Skin epidermis (tissue), 12 donors: ENCODE measurements around the gene TEX29.

Experiments used
- H3K27ac ChIP-seq, 21 experiments: fragments of 200-600 bp; sonication (generic) in 11 of 21; one replicate each; pipeline ENCODE4 v1.5.0; 2020; ENCODE audit warnings: mild to moderate bottlenecking in 3 of 21, inconsistent platforms in 2 of 21, moderate library complexity in 2 of 21
- H3K4me3 ChIP-seq, 7 experiments: fragments of 200-600 bp; sonication (generic) in 2 of 7; one replicate each; pipeline ENCODE4 v1.5.0; 2020; ENCODE audit warnings: inconsistent platforms in 2 of 7, mild to moderate bottlenecking in 2 of 7, moderate library complexity in 1 of 7

TEX29 gene

GRCh38 chr13:111336666-111337065 is 16.2 kb downstream of the TEX29 start:
- Histone ChIP-seq H3K4me3 (no peak overlapping the region), H3K27ac (no peak overlapping the region)

GRCh38 chr13:111337206-111337605 is 16.8 kb downstream of the TEX29 start:
- Histone ChIP-seq H3K27ac (peak overlapping the region in 2 of 21 experiments; percentile 25 to 30), H3K4me3 (no peak overlapping the region)

- Histone ChIP-seq H3K27ac (peak overlapping the region in 2 of 21 experiments; percentile 25 to 30), H3K4me3 (no peak overlapping the region)
Observed at GRCh38 chr13:111337741-111338140, 17.3 kb downstream of the TEX29 start.

GRCh38 chr13:111338841-111339240 is 18.4 kb downstream of the TEX29 start:
- Histone ChIP-seq H3K4me3 (no peak overlapping the region), H3K27ac (no peak overlapping the region)

- no peak overlapping the region for H3K27ac ChIP-seq
- H3K4me3 ChIP-seq: no peak overlapping the region
Observed at GRCh38 chr13:111339366-111340143, 19.1 kb downstream of the TEX29 start.

GRCh38 chr13:111341886-111342285 is 21.4 kb downstream of the TEX29 start:
- H3K27ac ChIP-seq: no peak overlapping the region
- H3K4me3 ChIP-seq: no peak overlapping the region

- no peak overlapping the region for H3K4me3 ChIP-seq
- no peak overlapping the region for H3K27ac ChIP-seq
Observed at GRCh38 chr13:111342721-111343120, 22.3 kb downstream of the TEX29 start.

GRCh38 chr13:111343186-111343805 is 22.9 kb downstream of the TEX29 start:
- no peak overlapping the region for H3K27ac ChIP-seq
- no peak overlapping the region for H3K4me3 ChIP-seq

GRCh38 chr13:111344471-111345191 is 24.2 kb downstream of the TEX29 start:
- no peak overlapping the region for H3K4me3 ChIP-seq
- no peak overlapping the region for H3K27ac ChIP-seq

GRCh38 chr13:111345682-111346081 is 25.2 kb downstream of the TEX29 start:
- Histone ChIP-seq H3K27ac (no peak overlapping the region), H3K4me3 (no peak overlapping the region)

- no peak overlapping the region for H3K4me3 ChIP-seq
- no peak overlapping the region for H3K27ac ChIP-seq
Observed at GRCh38 chr13:111346101-111346680, 25.7 kb downstream of the TEX29 start.

GRCh38 chr13:111347438-111347837 is 27.0 kb downstream of the TEX29 start:
- Histone ChIP-seq H3K4me3 (no peak overlapping the region), H3K27ac (no peak overlapping the region)

GRCh38 chr13:111353508-111353907 is 33.1 kb downstream of the TEX29 start:
- no peak overlapping the region for H3K27ac ChIP-seq
- no peak overlapping the region for H3K4me3 ChIP-seq

- no peak overlapping the region for H3K27ac ChIP-seq
- no peak overlapping the region for H3K4me3 ChIP-seq
Observed at GRCh38 chr13:111354789-111355188, 34.3 kb downstream of the TEX29 start.

- H3K27ac ChIP-seq: no peak overlapping the region
- H3K4me3 ChIP-seq: no peak overlapping the region
Observed at GRCh38 chr13:111356795-111357194, 36.4 kb downstream of the TEX29 start.

- no peak overlapping the region for H3K27ac ChIP-seq
- no peak overlapping the region for H3K4me3 ChIP-seq
Observed at GRCh38 chr13:111359237-111359915, 38.9 kb downstream of the TEX29 start.

GRCh38 chr13:111359930-111360329 is 39.5 kb downstream of the TEX29 start:
- Histone ChIP-seq H3K4me3 (no peak overlapping the region), H3K27ac (no peak overlapping the region)

GRCh38 chr13:111360452-111360851 is 40.0 kb downstream of the TEX29 start:
- no peak overlapping the region for H3K27ac ChIP-seq
- H3K4me3 ChIP-seq: no peak overlapping the region

- Histone ChIP-seq H3K27ac (no peak overlapping the region), H3K4me3 (no peak overlapping the region)
Observed at GRCh38 chr13:111361046-111361872, 40.8 kb downstream of the TEX29 start.
